Measurements from ENCODE around the gene DVL3. TPM values are rescaled to one million over a fixed set of nuclear protein-coding genes. Genes with fewer than 3 reads are reported as not detected.

Gene DVL3
- total and polyA plus RNA-seq, 4 donors = 8.6 to 26.3 (median 17.4) TPM

DNA sequence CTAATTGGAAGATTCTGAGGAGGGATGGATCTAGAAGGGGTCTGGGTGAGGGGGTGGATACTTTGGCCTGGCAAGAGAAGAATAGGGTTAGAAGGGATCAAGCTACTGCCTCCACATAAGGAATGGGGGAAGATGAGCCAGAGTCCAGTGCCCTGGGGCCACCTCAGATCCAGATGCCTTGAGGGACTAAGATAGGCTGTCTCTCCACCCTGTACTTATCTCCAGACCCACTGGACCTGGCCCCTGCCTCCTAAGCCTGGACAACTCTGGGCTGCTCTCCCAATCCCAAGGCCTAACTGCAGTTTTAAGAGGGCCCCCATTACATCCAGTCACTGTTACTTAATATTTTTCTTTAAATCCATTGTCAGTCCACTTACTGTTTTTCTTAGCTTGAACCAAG, 2.0 kb downstream of the DVL3 start:
- no peak for DNase-seq (ENCODE audit: low spot score)
- H3K27ac ChIP-seq (ENCODE audit: low read depth in 1 of 2, low read length in 2 of 2) = no peak overlapping the region
- no peaks in the 10 kb centered on the region for H3K9me3 ChIP-seq (ENCODE audit: control insufficient read depth in 4 of 4, low read length in 3 of 4)
- H3K36me3 ChIP-seq (ENCODE audit: control insufficient read depth in 4 of 4, insufficient read depth in 3 of 4, low read depth in 1 of 4, low read length in 3 of 4) = no peaks in the 10 kb centered on the region
- H3K9ac ChIP-seq (ENCODE audit: low read depth in 1 of 2, low read length in 2 of 2) = peak overlapping the region; percentile 63 to 87
- peaks cover 5 to 36% (median 24%) of the 10 kb centered on the region in 4 donors for H3K4me1 ChIP-seq (ENCODE audit: control insufficient read depth in 4 of 4, insufficient read depth in 4 of 4, low read length in 3 of 4)
- no peak for TF ChIP-seq RXRA (IDR thresholded peaks at IDR 0.05)
- no peak for TF ChIP-seq HNF4G (IDR thresholded peaks at IDR 0.05)
- TF ChIP-seq EGR1 (IDR thresholded peaks at IDR 0.05; ENCODE audit: low read depth in 2 of 2) = no peak
- no peaks in the 10 kb centered on the region for H3K27me3 ChIP-seq (ENCODE audit: control insufficient read depth in 4 of 4, insufficient read depth in 4 of 4, low read length in 3 of 4)
- peak overlapping the region; percentile 0 to 93 (median 93) for H3K4me3 ChIP-seq (ENCODE audit: low read depth in 1 of 3, low read length in 3 of 3)

DNA sequence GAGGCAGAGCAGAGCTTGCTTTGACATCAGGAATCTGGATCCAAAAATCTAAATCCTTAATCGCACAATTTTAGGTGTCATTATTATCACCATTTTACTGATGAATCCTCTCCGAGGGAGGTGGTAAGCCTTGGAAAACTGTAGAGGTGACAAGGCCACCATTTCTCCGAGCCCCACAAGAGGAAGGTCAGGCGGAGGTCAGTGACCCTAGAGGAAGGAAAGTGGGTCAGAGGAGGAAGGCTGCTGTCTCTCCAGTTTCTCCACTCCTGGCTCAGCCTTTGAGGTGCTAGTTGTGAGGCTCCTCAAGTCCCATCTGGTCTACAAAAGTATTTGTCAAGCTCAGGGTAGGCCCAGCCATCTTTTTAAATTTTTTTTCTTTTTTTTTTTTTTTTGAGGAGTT, 3.2 kb downstream of the DVL3 start:
- Histone ChIP-seq H3K4me3 (ENCODE audit: low read depth in 1 of 3, low read length in 3 of 3) (no peak overlapping the region), H3K9me3 (ENCODE audit: control insufficient read depth in 4 of 4, low read length in 3 of 4) (no peaks in the 10 kb centered on the region), H3K27me3 (ENCODE audit: control insufficient read depth in 4 of 4, insufficient read depth in 4 of 4, low read length in 3 of 4) (no peaks in the 10 kb centered on the region), H3K27ac (ENCODE audit: low read depth in 1 of 2, low read length in 2 of 2) (no peak overlapping the region), H3K9ac (ENCODE audit: low read depth in 1 of 2, low read length in 2 of 2) (no peak overlapping the region), H3K36me3 (ENCODE audit: control insufficient read depth in 4 of 4, insufficient read depth in 3 of 4, low read depth in 1 of 4, low read length in 3 of 4) (peaks cover 0 to 3% (median under 1%) of the 10 kb centered on the region in 4 donors), H3K4me1 (ENCODE audit: control insufficient read depth in 4 of 4, insufficient read depth in 4 of 4, low read length in 3 of 4) (peaks cover 5 to 36% (median 24%) of the 10 kb centered on the region in 4 donors)
- peak; percentile 33 to 55 for TF ChIP-seq RXRA (IDR thresholded peaks at IDR 0.05)
- TF ChIP-seq, protein P1, sequence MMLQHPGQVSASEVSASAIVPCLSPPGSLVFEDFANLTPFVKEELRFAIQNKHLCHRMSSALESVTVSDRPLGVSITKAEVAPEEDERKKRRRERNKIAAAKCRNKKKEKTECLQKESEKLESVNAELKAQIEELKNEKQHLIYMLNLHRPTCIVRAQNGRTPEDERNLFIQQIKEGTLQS (IDR thresholded peaks at IDR 0.05) = no peak
- no peak for TF ChIP-seq TAF1 (conservative IDR thresholded peaks at IDR 0.05)
- peak; percentile 87 for TF ChIP-seq NR2F2 (IDR thresholded peaks at IDR 0.05)
- no peak for TF ChIP-seq HNF4G (IDR thresholded peaks at IDR 0.05)
- TF ChIP-seq HNF4A (conservative IDR thresholded peaks at IDR 0.05) = no peak
- TF ChIP-seq, protein P2, sequence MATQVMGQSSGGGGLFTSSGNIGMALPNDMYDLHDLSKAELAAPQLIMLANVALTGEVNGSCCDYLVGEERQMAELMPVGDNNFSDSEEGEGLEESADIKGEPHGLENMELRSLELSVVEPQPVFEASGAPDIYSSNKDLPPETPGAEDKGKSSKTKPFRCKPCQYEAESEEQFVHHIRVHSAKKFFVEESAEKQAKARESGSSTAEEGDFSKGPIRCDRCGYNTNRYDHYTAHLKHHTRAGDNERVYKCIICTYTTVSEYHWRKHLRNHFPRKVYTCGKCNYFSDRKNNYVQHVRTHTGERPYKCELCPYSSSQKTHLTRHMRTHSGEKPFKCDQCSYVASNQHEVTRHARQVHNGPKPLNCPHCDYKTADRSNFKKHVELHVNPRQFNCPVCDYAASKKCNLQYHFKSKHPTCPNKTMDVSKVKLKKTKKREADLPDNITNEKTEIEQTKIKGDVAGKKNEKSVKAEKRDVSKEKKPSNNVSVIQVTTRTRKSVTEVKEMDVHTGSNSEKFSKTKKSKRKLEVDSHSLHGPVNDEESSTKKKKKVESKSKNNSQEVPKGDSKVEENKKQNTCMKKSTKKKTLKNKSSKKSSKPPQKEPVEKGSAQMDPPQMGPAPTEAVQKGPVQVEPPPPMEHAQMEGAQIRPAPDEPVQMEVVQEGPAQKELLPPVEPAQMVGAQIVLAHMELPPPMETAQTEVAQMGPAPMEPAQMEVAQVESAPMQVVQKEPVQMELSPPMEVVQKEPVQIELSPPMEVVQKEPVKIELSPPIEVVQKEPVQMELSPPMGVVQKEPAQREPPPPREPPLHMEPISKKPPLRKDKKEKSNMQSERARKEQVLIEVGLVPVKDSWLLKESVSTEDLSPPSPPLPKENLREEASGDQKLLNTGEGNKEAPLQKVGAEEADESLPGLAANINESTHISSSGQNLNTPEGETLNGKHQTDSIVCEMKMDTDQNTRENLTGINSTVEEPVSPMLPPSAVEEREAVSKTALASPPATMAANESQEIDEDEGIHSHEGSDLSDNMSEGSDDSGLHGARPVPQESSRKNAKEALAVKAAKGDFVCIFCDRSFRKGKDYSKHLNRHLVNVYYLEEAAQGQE (IDR thresholded peaks at IDR 0.05) = no peak
- no peak for TF ChIP-seq RAD21 (IDR thresholded peaks at IDR 0.05)
- TF ChIP-seq, protein P3, sequence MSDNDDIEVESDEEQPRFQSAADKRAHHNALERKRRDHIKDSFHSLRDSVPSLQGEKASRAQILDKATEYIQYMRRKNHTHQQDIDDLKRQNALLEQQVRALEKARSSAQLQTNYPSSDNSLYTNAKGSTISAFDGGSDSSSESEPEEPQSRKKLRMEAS (IDR thresholded peaks at IDR 0.05) = no peak
- no peak for TF ChIP-seq EGR1 (IDR thresholded peaks at IDR 0.05; ENCODE audit: low read depth in 2 of 2)
- no peak for TF ChIP-seq GABPA (IDR thresholded peaks at IDR 0.05 in 1 of 2, conservative IDR thresholded peaks at IDR 0.05 in 1 of 2)
- TF ChIP-seq, protein P4, sequence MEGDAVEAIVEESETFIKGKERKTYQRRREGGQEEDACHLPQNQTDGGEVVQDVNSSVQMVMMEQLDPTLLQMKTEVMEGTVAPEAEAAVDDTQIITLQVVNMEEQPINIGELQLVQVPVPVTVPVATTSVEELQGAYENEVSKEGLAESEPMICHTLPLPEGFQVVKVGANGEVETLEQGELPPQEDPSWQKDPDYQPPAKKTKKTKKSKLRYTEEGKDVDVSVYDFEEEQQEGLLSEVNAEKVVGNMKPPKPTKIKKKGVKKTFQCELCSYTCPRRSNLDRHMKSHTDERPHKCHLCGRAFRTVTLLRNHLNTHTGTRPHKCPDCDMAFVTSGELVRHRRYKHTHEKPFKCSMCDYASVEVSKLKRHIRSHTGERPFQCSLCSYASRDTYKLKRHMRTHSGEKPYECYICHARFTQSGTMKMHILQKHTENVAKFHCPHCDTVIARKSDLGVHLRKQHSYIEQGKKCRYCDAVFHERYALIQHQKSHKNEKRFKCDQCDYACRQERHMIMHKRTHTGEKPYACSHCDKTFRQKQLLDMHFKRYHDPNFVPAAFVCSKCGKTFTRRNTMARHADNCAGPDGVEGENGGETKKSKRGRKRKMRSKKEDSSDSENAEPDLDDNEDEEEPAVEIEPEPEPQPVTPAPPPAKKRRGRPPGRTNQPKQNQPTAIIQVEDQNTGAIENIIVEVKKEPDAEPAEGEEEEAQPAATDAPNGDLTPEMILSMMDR (IDR thresholded peaks at IDR 0.05; ENCODE audit: low read depth, low read length, missing input control) = no peak
- TF ChIP-seq SP1 (IDR thresholded peaks at IDR 0.05) = no peak
- TF ChIP-seq YY1 (IDR thresholded peaks at IDR 0.05) = no peak
- WGBS = 63% methylated on average over 4 of the region's 4 CpGs
- no peak for DNase-seq (ENCODE audit: low spot score)
